H9 (cell line): ENCODE measurements around the gene MYL9. TPM values are rescaled to one million over a fixed set of nuclear protein-coding genes. Genes with fewer than 3 reads are reported as not detected.

Experiments used
- DNase-seq: peaks from one replicate; pipeline ENCODE4 v3.0.0-alpha.2; 2017
- H2AFZ ChIP-seq: one replicate; pipeline ENCODE4 v1.6.1; 2013; ENCODE audit warnings: mild to moderate bottlenecking, low read length, control low read depth, moderate library complexity
- H2AK5ac ChIP-seq: 2 replicates; pipeline ENCODE4 v1.6.1; 2013; ENCODE audit warnings: low read length, control low read depth, mixed read lengths; ENCODE audit not compliant: insufficient read length
- H2BK120ac ChIP-seq: one replicate; pipeline ENCODE4 v1.6.1; 2013; ENCODE audit warnings: low read depth, mild to moderate bottlenecking, low read length, control low read depth, inconsistent platforms; ENCODE audit not compliant: poor library complexity, severe bottlenecking
- H2BK12ac ChIP-seq: 2 replicates; pipeline ENCODE4 v1.6.1; 2013; ENCODE audit warnings: low read length, control low read depth, mixed read lengths, low read depth; ENCODE audit not compliant: insufficient read length
- H2BK15ac ChIP-seq: 2 replicates; pipeline ENCODE4 v1.6.1; 2013; ENCODE audit warnings: low read depth, low read length, control low read depth
- H2BK20ac ChIP-seq: one replicate; pipeline ENCODE4 v1.6.1; 2013; ENCODE audit warnings: low read depth, mild to moderate bottlenecking, low read length, control low read depth, inconsistent platforms; ENCODE audit not compliant: poor library complexity, severe bottlenecking
- H2BK5ac ChIP-seq: 2 replicates; pipeline ENCODE4 v1.6.1; 2013; ENCODE audit warnings: low read length, control low read depth, mixed read lengths; ENCODE audit not compliant: insufficient read length
- H3K14ac ChIP-seq: 2 replicates; pipeline ENCODE4 v1.6.1; 2013; ENCODE audit warnings: low read length, control low read depth; ENCODE audit not compliant: insufficient read depth
- H3K18ac ChIP-seq: 2 replicates; pipeline ENCODE4 v1.6.1; 2013; ENCODE audit warnings: low read depth, mild to moderate bottlenecking, mixed read lengths, low read length, control low read depth; ENCODE audit not compliant: insufficient read length
- H3K23ac ChIP-seq: 2 replicates; pipeline ENCODE4 v1.6.1; 2013; ENCODE audit warnings: low read length, control low read depth, mixed read lengths, low read depth; ENCODE audit not compliant: insufficient read length
- H3K23me2 ChIP-seq: 2 replicates; pipeline ENCODE4 v1.6.1; 2013; ENCODE audit warnings: low read depth, mild to moderate bottlenecking, mixed read lengths, low read length, control low read depth; ENCODE audit not compliant: insufficient read length, poor library complexity, severe bottlenecking
- H3K27ac ChIP-seq: 2 replicates; pipeline ENCODE4 v1.5.1; 2013; ENCODE audit warnings: low read length, control low read depth, mixed read lengths, low read depth; ENCODE audit not compliant: insufficient read length
- H3K27me3 ChIP-seq: 2 replicates; pipeline ENCODE4 v1.6.1; 2013; ENCODE audit warnings: low read length, control low read depth, inconsistent platforms; ENCODE audit not compliant: insufficient read depth
- H3K4ac ChIP-seq: 2 replicates; pipeline ENCODE4 v1.6.1; 2013; ENCODE audit warnings: low read depth, mild to moderate bottlenecking, control low read depth, inconsistent platforms, low read length, moderate library complexity
- H3K4me1 ChIP-seq: 2 replicates; pipeline ENCODE4 v1.6.1; 2013; ENCODE audit warnings: low read length, control low read depth, inconsistent platforms; ENCODE audit not compliant: insufficient read depth
- H3K4me2 ChIP-seq: 2 replicates; pipeline ENCODE4 v1.6.1; 2013; ENCODE audit warnings: low read length, control low read depth, mixed read lengths; ENCODE audit not compliant: insufficient read length, insufficient read depth
- H3K56ac ChIP-seq: 2 replicates; pipeline ENCODE4 v1.6.1; 2013; ENCODE audit warnings: low read depth, mild to moderate bottlenecking, mixed read lengths, low read length, control low read depth; ENCODE audit not compliant: insufficient read length
- H3K79me1 ChIP-seq: 2 replicates; pipeline ENCODE4 v1.6.1; 2013; ENCODE audit warnings: low read depth, mild to moderate bottlenecking, moderate library complexity, low read length, control low read depth, inconsistent platforms; ENCODE audit not compliant: insufficient read depth, poor library complexity, severe bottlenecking
- H3K79me2 ChIP-seq: 2 replicates; pipeline ENCODE4 v1.6.1; 2013; ENCODE audit warnings: low read length, control low read depth, inconsistent platforms; ENCODE audit not compliant: insufficient read depth
- H3K9ac ChIP-seq: 2 replicates; pipeline ENCODE4 v1.6.1; 2013; ENCODE audit warnings: low read length, control low read depth, mixed read lengths; ENCODE audit not compliant: insufficient read length; ENCODE audit errors: extremely low read depth
- H3K9me3 ChIP-seq: one replicate; pipeline ENCODE4 v1.6.1; 2013; ENCODE audit warnings: low read depth, low read length, inconsistent platforms; ENCODE audit not compliant: control insufficient read depth
- H3T11ph ChIP-seq: one replicate; pipeline ENCODE4 v1.6.1; 2013; ENCODE audit warnings: mild to moderate bottlenecking, low read length, control low read depth, inconsistent platforms
- H4K20me1 ChIP-seq: one replicate; pipeline ENCODE4 v1.6.1; 2013; ENCODE audit not compliant: control insufficient read depth, insufficient read length, insufficient read depth
- H4K5ac ChIP-seq: 2 replicates; pipeline ENCODE4 v1.6.1; 2013; ENCODE audit warnings: low read depth, mild to moderate bottlenecking, mixed read lengths, low read length, control low read depth; ENCODE audit not compliant: insufficient read length
- H4K8ac ChIP-seq: replicated peaks from 2 replicates; pipeline ENCODE4 v1.6.1; 2013; ENCODE audit warnings: low read length, control low read depth, mixed read lengths, low read depth; ENCODE audit not compliant: insufficient read length
- H4K91ac ChIP-seq: 2 replicates; pipeline ENCODE4 v1.6.1; 2013; ENCODE audit warnings: low read depth, mild to moderate bottlenecking, moderate library complexity, mixed read lengths, low read length, control low read depth; ENCODE audit not compliant: insufficient read length
- H3K27ac Mint-ChIP-seq, 3 experiments: 2 replicates in 2 of 3; 3 replicates in 1 of 3; pipeline ENCODE4 v1.8.0; 2020 to 2021; ENCODE audit warnings: mixed read lengths in 3 of 3, mild to moderate bottlenecking in 1 of 3, moderate library complexity in 1 of 3
- H3K27me3 Mint-ChIP-seq: 2 replicates; pipeline ENCODE4 v1.8.0; 2021; ENCODE audit warnings: low read depth, mild to moderate bottlenecking, moderate library complexity, mixed read lengths
- H3K36me3 Mint-ChIP-seq, 3 experiments: 2 replicates in 2 of 3; 3 replicates in 1 of 3; pipeline ENCODE4 v1.8.0; 2020 to 2021; ENCODE audit warnings: low read depth in 3 of 3, mixed read lengths in 3 of 3; ENCODE audit not compliant: insufficient read depth in 1 of 3
- H3K4me1 Mint-ChIP-seq, 2 experiments: 2 replicates each; pipeline ENCODE4 v1.8.0; 2020; ENCODE audit warnings: mixed read lengths in 2 of 2
- H3K4me3 Mint-ChIP-seq, 2 experiments: 2 replicates in 1 of 2; 3 replicates in 1 of 2; pipeline ENCODE4 v1.8.0; 2020 to 2021; ENCODE audit warnings: mild to moderate bottlenecking in 2 of 2, mixed read lengths in 2 of 2, moderate library complexity in 1 of 2
- H3K9me3 Mint-ChIP-seq, 2 experiments: 2 replicates in 1 of 2; 3 replicates in 1 of 2; pipeline ENCODE4 v1.8.0; 2020; ENCODE audit warnings: mild to moderate bottlenecking in 2 of 2, mixed read lengths in 2 of 2, moderate library complexity in 1 of 2
- CTCF ChIP-seq: fragments of 200-600 bp; sonication (generic); conservative IDR thresholded peaks from 3 replicates; pipeline ENCODE4 v1.8.0; 2021; ENCODE audit warnings: antibody characterized with exemption, mild to moderate bottlenecking
- WGBS: extraction: QIAGEN DNeasy Blood & Tissue Kit; methylation state at CpG from one replicate; pipeline ENCODE4 v1.1.7; 2013; ENCODE audit warnings: missing lambda C conversion rate, low lambda C conversion rate, mixed read lengths; ENCODE audit not compliant: insufficient read length; ENCODE audit errors: extremely low coverage; 5-methylcytosine and 5-hydroxymethylcytosine counted together
- total RNA-seq: library from RNA; stranded (reverse); gene quantifications from 2 replicates; pipeline ENCODE4 v1.2.1, GENCODE V29; 2021

The MYL9 gene
- total RNA-seq, 1 experiment from 2014 or later = 218 TPM

- Histone ChIP-seq H3K14ac (no peak overlapping the region), H3K23ac (no peak overlapping the region), H3K18ac (peak overlapping the region; percentile 50), H2BK20ac (no peak overlapping the region), H4K5ac (no peak overlapping the region), H4K8ac (no peak overlapping the region), H3K9me3 (no peaks in the 10 kb centered on the region), H3K79me1 (no peaks in the 10 kb centered on the region), H4K91ac (no peak overlapping the region), H2BK12ac (no peak overlapping the region), H2BK15ac (no peak overlapping the region), H2BK5ac (no peak overlapping the region), H2BK120ac (no peak overlapping the region), H4K20me1 (no peaks in the 10 kb centered on the region), H2AK5ac (no peak overlapping the region), H3K56ac (no peak overlapping the region), H3K79me2 (no peaks in the 10 kb centered on the region), H3K4me1 (peaks cover 7% of the 10 kb centered on the region; the same call in 1 of the 2 replicates), H3K9ac (no peak overlapping the region), H3K4me2 (peak overlapping the region; percentile 53), H3K27me3 (no peaks in the 10 kb centered on the region), H3T11ph (no peak overlapping the region), H3K4ac (no peak overlapping the region), H3K23me2 (peaks cover 4% of the 10 kb centered on the region), H2AFZ (no peak overlapping the region), H3K27ac (peak overlapping the region; percentile 53)
- WGBS = no CpG with 5 or more reads among the region's 8 CpGs
- Mint-ChIP-seq H3K4me1 (peaks cover 38 to 45% of the 10 kb centered on the region in 2 experiments), H3K4me3 (peak overlapping the region; percentile 31 to 64), H3K9me3 (no peaks in the 10 kb centered on the region; a peak in 1 of 5 replicates), H3K27ac (peak overlapping the region; percentile 94 to 98 (median 98)), H3K27me3 (no peaks in the 10 kb centered on the region), H3K36me3 (peaks cover 31 to 53% (median 44%) of the 10 kb centered on the region in 3 experiments)
- DNase-seq = peak; percentile 93
- no peak for TF ChIP-seq CTCF
These were observed 44.2 kb downstream of the MYL9 start for GRCh38 chr20:36585410-36586125.
